ENCODE results near the gene ANO5.

ANO5 gene, protein sequence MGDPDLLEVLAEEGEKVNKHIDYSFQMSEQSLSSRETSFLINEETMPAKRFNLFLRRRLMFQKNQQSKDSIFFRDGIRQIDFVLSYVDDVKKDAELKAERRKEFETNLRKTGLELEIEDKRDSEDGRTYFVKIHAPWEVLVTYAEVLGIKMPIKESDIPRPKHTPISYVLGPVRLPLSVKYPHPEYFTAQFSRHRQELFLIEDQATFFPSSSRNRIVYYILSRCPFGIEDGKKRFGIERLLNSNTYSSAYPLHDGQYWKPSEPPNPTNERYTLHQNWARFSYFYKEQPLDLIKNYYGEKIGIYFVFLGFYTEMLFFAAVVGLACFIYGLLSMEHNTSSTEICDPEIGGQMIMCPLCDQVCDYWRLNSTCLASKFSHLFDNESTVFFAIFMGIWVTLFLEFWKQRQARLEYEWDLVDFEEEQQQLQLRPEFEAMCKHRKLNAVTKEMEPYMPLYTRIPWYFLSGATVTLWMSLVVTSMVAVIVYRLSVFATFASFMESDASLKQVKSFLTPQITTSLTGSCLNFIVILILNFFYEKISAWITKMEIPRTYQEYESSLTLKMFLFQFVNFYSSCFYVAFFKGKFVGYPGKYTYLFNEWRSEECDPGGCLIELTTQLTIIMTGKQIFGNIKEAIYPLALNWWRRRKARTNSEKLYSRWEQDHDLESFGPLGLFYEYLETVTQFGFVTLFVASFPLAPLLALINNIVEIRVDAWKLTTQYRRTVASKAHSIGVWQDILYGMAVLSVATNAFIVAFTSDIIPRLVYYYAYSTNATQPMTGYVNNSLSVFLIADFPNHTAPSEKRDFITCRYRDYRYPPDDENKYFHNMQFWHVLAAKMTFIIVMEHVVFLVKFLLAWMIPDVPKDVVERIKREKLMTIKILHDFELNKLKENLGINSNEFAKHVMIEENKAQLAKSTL

DNA sequence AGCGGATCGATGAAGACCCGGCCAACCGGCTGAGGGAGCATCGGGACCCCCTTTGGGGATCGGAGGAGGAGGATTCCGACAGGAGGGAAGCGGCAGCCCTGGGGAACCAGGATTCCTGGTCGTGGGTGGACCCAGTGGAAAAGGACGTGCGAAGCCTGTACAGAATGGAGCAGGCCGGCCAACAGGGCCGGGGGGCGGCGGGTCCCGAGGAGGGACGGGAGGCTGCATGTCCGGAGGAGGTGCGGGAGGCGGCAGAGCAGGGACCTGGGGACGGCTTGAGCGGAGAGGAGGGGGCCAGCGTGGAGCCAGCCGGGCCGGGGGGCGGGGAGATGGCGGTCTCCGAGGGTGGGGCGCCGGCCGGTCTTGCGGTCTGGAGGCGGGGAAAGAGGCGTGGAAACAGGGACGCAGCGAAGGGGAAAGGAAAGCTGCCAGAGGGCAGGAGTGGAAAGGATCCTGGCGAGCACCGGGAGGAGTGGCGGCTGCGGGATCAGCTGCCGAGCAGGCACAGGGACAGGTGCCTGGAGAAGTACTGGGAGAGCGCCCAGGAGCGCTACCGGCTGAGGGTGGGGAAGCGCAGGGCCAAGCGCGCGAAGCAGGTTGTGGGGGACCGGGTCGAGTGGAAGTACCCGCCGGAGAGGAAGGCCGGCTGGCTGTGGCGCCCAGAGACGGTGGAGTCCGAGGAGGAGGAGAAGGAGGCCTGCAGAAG, at the start of gene ANO5:
Gene ANO5 (plus strand): TSS at position 444 of the 706 bp plus-strand sequence. CDS start 408 bp downstream, outside the sequence.
- TF ChIP-seq, protein P1, sequence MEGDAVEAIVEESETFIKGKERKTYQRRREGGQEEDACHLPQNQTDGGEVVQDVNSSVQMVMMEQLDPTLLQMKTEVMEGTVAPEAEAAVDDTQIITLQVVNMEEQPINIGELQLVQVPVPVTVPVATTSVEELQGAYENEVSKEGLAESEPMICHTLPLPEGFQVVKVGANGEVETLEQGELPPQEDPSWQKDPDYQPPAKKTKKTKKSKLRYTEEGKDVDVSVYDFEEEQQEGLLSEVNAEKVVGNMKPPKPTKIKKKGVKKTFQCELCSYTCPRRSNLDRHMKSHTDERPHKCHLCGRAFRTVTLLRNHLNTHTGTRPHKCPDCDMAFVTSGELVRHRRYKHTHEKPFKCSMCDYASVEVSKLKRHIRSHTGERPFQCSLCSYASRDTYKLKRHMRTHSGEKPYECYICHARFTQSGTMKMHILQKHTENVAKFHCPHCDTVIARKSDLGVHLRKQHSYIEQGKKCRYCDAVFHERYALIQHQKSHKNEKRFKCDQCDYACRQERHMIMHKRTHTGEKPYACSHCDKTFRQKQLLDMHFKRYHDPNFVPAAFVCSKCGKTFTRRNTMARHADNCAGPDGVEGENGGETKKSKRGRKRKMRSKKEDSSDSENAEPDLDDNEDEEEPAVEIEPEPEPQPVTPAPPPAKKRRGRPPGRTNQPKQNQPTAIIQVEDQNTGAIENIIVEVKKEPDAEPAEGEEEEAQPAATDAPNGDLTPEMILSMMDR (IDR thresholded peaks at IDR 0.05; ENCODE audit: low read depth, low read length) = no peak
- Histone ChIP-seq H3K4me3 (ENCODE audit: low read depth, low read length) (peak within 1 kb of the TSS; percentile 95), H3K9me3 (ENCODE audit: severe bottlenecking) (no peaks in the 10 kb centered on the region), H3K27ac (peak within 1 kb of the TSS; percentile 68), H3K27me3 (ENCODE audit: insufficient read depth, low read depth, severe bottlenecking) (no peaks in the 10 kb centered on the region), H3K36me3 (no peaks in the 10 kb centered on the region)
- DNase-seq = peak; percentile 86

DNA sequence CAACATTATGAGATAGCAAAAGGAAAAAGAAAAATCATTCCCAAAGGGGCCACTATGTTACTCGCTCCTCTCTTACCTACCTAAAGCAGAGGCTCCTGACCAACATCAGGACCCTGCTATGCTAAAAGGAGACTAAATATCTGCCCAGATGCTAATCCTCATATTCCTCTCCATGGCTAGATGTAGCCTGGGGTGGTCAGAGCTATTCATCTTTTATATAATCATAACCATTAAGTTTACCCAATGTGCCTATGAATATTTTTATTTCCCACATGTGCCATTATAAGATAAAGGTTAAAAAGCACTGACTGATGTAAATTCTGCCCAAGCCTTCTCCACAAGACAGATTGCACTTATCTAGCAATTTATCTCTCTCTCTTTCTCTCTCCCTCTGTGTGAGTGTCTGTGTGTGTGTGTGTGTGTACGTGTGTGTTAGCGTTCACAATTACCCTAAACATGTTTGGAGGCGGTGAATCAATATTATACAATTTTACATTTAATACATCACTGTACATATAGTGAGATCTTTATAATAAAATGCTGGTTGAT, 41.2 kb upstream of the ANO5 start:
- Histone ChIP-seq H3K4me3 (ENCODE audit: low read depth, low read length) (no peak overlapping the region), H3K27ac (no peak overlapping the region), H3K36me3 (no peaks in the 10 kb centered on the region), H3K9me3 (ENCODE audit: severe bottlenecking) (no peaks in the 10 kb centered on the region), H3K27me3 (ENCODE audit: insufficient read depth, low read depth, severe bottlenecking) (no peaks in the 10 kb centered on the region)
- no peak for DNase-seq
- TF ChIP-seq, protein P1 (IDR thresholded peaks at IDR 0.05; ENCODE audit: low read depth, low read length) = no peak

DNA sequence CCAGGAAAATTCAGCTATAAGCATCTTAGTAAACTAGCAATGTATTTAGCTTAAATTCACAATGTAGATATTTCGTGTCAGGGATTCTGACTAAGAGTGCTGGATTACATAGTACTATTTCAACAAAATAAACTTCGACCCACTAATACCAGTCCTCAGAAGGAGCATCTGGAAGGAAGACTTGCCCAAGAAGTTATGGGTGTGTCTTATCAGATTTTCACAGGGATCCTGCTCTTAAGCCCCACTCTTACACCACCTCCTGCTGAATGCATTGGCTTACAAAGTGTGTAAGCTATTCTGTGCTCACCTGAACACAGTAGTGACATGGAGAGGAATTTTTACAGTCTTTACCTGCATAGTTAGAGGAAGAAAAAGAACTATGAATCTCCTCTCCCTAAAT, 35.4 kb upstream of the ANO5 start:
- Histone ChIP-seq H3K36me3 (no peaks in the 10 kb centered on the region), H3K4me3 (ENCODE audit: low read depth, low read length) (no peak overlapping the region), H3K27me3 (ENCODE audit: insufficient read depth, low read depth, severe bottlenecking) (no peaks in the 10 kb centered on the region), H3K9me3 (ENCODE audit: severe bottlenecking) (no peaks in the 10 kb centered on the region), H3K27ac (no peak overlapping the region)
- DNase-seq = no peak
- TF ChIP-seq, protein P1 (IDR thresholded peaks at IDR 0.05; ENCODE audit: low read depth, low read length) = no peak

DNA sequence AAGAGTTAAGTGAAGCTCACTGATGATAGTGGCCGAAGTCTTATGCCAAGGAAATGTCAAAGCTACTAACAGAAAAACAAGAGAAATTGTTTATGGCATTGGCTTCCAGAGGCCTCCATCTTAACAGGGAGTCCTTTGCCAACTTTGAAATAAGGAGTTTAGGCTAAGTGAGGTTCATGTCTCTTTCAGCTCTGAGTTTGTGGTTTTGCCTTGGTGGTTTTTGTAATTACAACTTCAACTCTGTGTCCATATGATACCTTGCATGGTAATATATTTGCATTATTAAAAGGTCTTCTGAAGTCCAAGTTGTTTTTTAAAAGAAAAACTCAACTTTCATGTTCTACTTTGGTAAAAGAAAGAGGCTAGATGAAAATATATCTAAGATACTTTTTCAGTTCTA, 31.4 kb upstream of the ANO5 start:
- TF ChIP-seq, protein P1 (IDR thresholded peaks at IDR 0.05; ENCODE audit: low read depth, low read length) = no peak
- Histone ChIP-seq H3K36me3 (no peaks in the 10 kb centered on the region), H3K27ac (no peak overlapping the region), H3K27me3 (ENCODE audit: insufficient read depth, low read depth, severe bottlenecking) (no peaks in the 10 kb centered on the region), H3K9me3 (ENCODE audit: severe bottlenecking) (no peaks in the 10 kb centered on the region), H3K4me3 (ENCODE audit: low read depth, low read length) (no peak overlapping the region)
- DNase-seq = no peak

DNA sequence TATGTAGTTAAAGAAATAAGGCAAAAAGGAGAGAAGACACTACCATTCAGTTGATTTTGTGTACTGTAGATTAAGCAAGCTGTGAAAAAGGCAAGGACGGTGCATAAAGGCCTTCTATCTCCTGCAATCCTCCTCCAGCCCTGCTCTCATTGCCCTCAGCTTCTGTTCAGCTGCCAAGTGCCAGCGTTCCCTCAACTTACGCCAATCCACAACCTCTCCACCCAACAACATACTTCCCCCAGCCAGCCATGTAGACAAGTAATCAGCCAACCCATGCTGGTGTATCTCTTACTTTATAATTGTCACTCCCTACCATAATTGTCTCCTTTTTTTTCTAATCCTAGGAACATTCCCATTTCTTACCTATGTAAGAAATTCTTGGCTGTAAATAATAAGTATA, 30.1 kb upstream of the ANO5 start:
- H3K9me3 ChIP-seq (ENCODE audit: severe bottlenecking) = no peaks in the 10 kb centered on the region
- H3K36me3 ChIP-seq = no peaks in the 10 kb centered on the region
- DNase-seq = no peak
- H3K27me3 ChIP-seq (ENCODE audit: insufficient read depth, low read depth, severe bottlenecking) = no peaks in the 10 kb centered on the region
- H3K27ac ChIP-seq = no peak overlapping the region
- TF ChIP-seq, protein P1 (IDR thresholded peaks at IDR 0.05; ENCODE audit: low read depth, low read length) = no peak
- H3K4me3 ChIP-seq (ENCODE audit: low read depth, low read length) = no peak overlapping the region
